Dedifferentiated amniotic fluid mesenchymal stem cell (primary cell): Measurements from ENCODE around the gene EVI5.

Experiments
- DNase-seq: peaks from one replicate; pipeline ENCODE4 v3.0.0-alpha.2; 2016; ENCODE audit errors: extremely low spot score

The EVI5 gene

DNA sequence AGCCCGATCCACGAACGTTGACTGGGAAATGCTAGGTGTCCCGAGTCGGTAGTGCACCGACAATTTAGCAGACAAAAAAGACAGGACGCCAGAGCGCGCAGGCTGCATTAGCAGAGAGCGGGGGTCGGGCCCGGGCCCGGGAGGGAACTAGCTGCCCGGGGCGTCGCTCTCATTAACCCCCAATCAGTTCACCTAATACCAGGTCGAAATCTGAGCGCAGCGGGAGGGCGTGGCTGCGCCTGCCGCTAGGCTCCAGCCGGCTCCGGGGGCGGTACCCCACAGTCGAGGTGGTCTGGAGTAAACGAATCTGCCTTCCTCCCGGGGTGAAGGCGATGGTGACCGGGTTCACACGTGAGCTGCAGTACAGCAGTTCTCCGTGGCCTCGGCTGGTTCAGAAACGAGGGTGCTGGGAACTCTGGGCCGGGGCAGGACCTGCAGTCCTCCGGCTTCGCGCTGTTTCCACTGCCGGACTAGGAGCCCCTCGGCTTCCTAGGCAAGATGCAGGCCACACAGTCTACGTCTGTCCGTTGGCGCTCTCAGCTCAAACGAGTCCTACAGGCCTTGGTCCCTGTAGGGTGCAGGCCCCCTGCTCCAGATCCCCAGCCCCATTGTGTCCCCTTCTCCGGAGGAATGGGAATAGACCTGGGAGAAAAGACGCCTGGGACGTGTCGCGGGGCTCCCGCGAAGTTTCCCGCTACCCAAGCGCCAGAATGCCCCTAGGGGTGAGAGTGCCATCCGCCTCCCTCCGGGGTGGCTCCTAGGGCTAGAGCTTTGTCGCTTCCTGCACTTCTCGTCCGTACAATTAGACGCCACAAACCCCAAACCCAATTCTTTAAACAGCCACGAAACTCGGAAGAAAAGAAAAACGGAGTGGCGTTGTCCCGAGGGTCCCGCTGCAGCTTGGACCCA is 300.2 kb downstream of the EVI5 start:
- DNase-seq = no peak

DNA sequence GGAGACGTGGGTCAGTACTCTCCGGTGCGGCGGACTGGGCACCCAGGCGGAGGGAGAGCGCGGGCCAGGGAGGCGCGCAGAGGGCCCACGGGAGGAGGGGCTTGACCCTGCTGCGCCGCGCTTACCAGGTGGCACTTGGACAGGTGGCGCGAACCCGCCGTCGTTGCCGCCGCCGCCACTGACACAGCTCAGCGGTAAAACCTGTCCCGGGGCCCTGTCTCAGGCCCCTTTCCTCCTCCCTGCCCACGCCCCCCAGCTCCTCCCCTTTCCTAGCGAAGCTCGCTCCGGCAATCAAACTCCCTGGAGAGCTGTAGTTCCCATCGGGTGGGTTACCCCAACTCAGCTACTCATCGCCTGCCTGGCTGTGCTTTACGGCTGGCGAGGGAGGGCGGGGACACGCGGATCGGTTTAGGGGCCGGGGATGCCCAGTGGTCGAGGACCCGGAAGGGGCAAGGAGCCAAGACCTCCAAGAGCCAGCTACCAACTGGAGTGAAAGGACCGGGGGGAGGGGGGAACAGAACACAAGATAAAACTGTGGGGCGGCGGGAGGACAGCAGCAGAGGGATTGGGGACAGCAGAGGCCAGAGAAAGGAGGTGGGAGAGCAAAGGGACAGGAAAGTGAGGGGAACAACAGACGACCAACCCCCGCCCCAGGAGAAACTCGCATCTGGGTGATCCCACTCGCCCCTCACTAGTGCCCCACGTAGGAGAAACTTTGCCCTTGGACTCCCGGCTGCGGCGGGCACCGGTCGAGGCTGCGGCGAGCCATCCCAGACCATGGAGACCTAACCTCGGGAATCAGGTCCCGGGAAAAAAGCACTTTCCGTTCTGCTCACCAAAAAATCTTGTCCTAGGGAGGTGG is 301.1 kb downstream of the EVI5 start:
- no peak for DNase-seq

GRCh38 chr1:92482665-92483609 is 302.0 kb downstream of the EVI5 start:
- no peak for DNase-seq

- DNase-seq = no peak
These were observed 302.8 kb downstream of the EVI5 start for GRCh38 chr1:92481971-92482664.

DNA sequence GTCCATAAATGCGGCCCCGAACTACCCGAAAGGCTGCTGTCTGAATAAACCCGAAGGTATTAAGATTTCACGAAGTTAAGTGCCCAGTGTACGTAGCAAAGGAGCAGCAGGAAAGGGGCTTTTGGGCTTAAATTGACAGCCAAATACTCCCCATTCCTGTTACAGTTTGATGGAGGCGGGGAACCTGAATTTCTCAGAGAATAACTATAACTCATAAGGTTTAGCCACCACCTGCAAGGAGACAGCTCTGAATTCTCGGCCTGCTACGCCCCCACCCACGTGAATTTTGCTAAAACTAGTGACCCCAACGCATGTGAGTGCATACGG is 303.3 kb downstream of the EVI5 start:
- DNase-seq = no peak

DNA sequence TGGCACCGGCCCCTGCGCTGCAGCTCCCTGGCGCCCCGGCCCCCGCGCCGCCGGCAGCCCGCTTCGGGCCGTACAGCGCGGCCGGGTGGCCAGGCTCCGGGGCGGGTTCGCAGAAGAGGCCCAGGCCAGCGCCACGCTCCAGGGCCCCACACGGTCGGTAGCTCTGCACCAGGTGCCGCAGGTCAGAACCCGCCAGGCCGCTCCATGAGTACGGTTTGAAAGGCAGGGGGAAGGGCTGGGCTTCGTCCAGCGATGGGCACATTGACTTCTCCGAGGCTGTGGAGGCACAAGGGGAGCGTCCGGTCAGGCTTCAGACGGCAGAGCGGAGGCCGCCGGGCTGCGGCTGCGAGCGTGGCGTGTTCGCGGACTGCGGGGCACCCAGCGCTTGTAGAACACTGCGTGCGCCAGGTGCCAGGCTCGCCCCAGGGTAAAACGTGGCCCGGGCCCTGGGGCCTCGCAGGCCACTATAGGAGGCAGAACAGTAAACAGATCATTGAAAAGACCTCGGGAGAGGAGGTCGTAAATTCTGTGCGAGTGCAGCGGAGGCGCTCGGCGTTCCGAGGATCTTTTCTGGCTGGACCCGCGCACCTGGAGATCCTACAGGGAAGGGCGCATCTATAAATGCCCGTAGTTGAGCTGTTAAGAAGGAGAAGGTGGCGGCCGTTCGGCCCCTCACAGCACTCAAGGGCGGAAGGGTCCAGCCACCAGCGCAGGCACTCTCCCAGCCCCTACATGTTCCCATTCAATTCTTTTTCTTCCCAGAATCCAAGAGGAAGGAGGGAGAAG is 303.9 kb downstream of the EVI5 start:
- no peak for DNase-seq

DNA sequence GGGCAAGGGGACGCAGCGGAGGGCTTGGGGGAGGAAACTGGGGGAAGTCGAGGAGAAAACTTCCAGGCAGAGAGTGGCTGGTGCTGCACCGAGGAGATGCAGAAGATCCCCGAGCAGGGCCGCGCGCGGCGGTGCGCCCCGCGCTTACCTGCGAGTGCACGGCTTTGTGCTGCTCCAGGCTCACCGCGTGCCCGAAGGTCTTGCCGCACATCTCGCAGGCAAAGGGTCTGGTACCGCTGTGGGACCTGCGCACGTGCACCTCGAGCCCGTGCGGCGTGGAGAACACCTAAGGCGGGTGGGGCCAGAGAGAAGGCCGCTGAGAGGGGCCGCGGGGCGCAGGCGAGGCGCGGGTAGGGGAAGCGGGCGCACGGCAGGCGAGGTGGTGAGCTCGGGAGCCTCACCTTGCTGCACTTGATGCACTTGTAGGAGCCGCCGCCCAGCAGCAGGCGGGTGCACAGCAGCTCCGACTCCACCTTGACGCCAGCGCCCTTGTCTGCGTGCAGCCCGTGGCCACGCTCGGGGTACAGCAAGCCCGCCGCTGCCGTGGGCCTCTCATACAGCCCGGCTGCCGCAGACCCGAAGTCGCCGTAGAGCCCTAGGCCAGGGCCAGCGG is 304.6 kb downstream of the EVI5 start:
- DNase-seq = no peak

DNA sequence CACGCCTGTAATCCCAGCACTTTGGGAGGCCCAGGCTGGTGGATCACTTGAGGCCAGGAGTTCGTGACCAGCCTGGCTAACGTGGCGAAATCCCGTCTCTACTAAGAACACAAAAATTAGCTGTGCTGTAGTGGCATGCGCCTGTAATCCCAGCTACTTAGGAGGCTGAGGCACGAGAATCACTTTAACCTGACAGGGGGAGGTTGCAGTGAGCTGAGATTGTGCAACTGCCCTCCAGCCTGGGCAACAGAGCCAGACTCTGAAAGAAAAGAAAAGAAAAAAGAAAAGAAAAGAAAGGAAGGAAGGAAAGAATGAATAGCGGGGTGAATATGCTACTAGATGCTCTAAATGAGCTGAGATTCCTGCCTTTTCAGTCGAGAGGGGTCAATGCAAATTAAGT is 305.3 kb downstream of the EVI5 start:
- no peak for DNase-seq

GRCh38 chr1:92478393-92478792 is 306.5 kb downstream of the EVI5 start:
- no peak for DNase-seq

DNA sequence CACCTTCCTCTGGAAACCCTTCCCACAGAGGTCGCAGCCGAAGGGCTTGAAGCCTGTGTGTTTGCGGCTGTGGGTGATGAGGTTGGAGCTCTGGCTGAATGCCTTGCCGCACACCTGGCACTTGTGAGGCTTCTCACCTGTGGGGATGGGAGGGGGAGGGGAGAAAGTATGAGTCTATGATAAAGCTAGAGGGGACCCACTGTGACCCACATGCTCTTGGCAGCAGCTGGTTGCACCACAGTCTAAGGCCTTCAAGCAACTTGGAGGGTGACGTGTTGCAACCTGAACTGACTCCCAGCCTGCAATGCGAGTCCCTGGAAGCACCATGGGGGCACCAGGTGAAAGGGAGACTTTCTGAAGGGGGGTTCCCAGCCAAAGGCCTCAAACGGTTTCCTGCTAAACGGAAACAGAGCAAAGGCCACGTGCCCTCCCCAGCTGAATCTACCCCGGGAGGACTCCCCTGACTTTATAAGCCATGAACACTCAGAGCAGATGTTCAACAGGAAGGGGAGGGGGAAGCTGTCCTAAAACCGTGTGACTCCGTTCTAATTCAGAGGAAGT is 308.8 kb downstream of the EVI5 start:
- no peak for DNase-seq

DNA sequence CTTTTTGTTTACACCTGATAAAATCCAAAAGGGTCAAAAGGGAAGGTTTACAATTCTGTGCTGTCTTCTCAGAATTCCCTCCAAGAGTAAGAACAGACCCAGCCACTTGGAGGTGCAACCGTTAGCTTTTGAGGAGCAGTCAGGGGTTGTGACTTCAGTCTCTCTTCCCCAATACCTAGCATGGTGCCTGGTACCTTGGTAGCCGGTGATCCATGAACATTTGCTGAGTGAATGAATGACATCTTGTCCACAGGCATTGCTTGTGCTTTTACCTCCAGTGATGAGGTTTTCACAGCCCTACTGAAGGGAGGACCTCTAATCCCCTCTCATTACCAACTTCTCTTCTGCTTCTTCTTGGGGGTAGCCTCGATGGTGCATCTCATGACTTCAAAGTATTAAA is 309.9 kb downstream of the EVI5 start:
- no peak for DNase-seq

- no peak for DNase-seq
These were observed 311.0 kb downstream of the EVI5 start for GRCh38 chr1:92473781-92474495.

DNA sequence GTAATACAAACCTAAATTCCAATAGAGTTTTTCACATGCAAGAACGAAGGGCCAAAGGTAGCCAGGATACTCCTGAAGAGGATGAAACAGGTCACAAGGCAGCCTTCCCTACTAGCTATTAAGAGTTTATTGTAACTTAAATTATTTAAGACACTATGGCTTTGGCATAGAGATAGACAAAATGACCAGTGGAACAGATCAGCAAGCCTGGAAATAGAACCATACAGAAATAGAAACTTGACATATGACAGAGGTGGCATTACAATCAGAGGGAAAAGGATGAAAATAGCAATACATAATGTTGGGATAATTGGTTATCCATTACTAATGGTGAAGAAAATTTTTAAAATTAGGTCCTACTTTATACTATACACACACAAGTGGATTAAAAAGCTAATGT is 314.7 kb downstream of the EVI5 start:
- no peak for DNase-seq

- no peak for DNase-seq
These were observed 318.1 kb downstream of the EVI5 start for GRCh38 chr1:92466683-92467352.

DNA sequence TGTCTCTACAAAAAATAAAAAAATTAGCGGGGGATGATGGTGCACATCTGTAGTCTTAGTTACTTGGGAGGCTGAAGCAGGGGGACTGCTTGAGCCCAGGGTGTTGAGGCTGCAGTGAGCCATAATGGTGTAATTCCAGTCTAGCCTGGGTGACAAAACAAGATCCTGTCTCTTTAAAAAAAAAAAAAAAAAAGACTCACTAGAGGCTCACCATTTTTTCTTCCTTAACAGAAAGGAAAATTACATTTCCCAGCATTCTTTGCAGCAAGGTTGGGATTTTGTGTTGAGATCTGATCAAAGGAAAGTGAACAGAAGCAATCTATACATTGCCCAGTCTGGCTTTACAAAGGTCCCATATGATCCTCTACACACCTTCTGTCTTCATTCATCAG is 319.7 kb downstream of the EVI5 start:
- DNase-seq = no peak

DNA sequence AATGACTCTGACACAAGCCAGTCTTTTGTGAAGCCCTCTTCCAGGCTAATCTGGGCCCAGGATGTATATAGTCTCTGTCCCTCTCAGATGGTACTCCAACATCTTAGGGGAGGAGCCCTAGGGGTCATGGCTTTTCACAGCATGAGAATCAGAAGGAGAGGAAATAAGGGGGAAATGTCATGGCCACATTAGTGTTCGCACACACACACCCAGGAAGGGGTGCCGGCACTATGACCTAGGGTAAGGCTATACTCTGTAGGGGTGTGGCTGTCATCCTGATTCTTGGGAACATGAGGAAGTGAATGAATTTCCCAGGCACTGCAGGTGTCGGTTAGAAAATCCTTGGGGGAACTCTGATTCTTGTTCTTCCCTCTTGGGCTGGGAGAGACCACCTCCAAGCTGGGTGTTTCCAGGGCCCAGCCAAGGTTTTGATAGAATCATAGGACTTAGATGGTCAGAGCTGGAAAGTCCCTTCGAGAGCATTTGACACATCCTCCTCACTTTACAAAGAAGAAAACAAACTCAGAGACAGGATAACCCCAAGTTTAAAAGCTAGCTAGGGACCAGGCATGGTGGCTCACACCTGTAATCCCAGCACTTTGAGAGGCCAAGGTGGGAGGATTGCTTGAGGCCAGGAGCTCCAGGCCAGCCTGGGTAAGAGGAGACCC is 320.2 kb downstream of the EVI5 start:
- no peak for DNase-seq

DNA sequence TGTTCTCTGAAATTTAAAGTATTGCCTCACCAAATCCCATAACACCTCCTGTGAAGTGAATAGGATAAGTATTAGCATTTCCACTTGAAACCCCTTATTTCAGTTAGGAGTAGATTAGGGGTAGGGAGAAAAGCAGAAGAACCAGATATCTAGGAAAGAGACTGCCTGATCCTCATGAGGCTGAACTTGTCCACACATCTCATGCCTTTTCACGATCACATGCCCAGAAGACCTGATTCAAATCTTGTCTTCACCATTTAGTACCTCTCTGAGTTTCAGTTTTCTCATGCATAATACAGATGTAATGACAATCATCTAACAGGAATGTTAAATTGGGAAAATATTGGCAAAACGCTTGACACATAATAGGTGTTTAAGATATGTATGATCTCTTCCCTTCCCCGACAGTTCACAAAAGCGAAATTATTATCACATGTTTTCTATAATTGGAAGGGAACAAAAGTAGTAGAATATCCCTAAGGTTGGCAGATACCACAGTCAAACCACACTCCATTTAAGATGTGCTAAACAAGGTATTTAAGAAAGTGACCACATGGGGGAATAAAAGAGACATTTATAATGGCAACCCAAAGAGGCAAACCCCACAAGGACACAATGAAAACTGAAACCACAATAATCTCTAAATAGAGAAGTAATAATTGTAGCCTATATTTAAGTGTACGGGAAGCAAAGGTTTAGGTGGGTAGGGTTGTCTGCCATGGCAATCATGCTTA is 323.4 kb downstream of the EVI5 start:
- no peak for DNase-seq
